HepG2 (cell line): ENCODE results near the gene ZNF48. TPM values are rescaled to one million over a fixed set of nuclear protein-coding genes. Genes with fewer than 3 reads are reported as not detected.
A peak's percentile ranks its signal among the peaks of the same experiment; 100 is the strongest.

ENCODE experiments used
- ATF1 ChIP-seq: IDR thresholded peaks from 2 replicates; pipeline ENCODE4 v1.6.1; 2016; ENCODE audit warnings: mild to moderate bottlenecking, control low read depth
- BRD4 ChIP-seq: sonication (generic); formaldehyde crosslinking; IDR thresholded peaks from 2 replicates; pipeline ENCODE4 v1.4.0; 2020; ENCODE audit warnings: missing genetic modification reagents
- GABPA ChIP-seq, 2 experiments: IDR thresholded peaks; 2 replicates each; pipeline ENCODE4 v1.6.1; 2011 to 2016; ENCODE audit warnings: low read depth in 2 of 2, low read length in 1 of 2, missing biosample characterization in 1 of 2, missing genetic modification characterization in 1 of 2
- GLI4 ChIP-seq: sonication (generic); formaldehyde crosslinking; IDR thresholded peaks from 2 replicates; pipeline ENCODE4 v1.5.1; 2020; ENCODE audit warnings: missing genetic modification reagents, mild to moderate bottlenecking, moderate library complexity, borderline replicate concordance
- PHF5A ChIP-seq: IDR thresholded peaks from one replicate; pipeline ENCODE4 v1.6.1; 2018; ENCODE audit warnings: low read depth, missing genetic modification reagents; ENCODE audit not compliant: unreplicated experiment
- RCOR2 ChIP-seq: IDR thresholded peaks from 2 replicates; pipeline ENCODE4 v1.6.1; 2016; ENCODE audit warnings: missing biosample characterization, missing genetic modification reagents
- SP1 ChIP-seq, 2 experiments: fragments of 450-650 bp in 1 of 2; sonication (generic) in 1 of 2; formaldehyde crosslinking in 1 of 2; IDR thresholded peaks; 2 replicates each; pipeline versions ENCODE4 v1.4.0 to v1.6.1; 2016 to 2020; ENCODE audit warnings: missing genetic modification reagents in 1 of 2
- STAG1 ChIP-seq: sonication (generic); formaldehyde crosslinking; IDR thresholded peaks from 2 replicates; pipeline ENCODE4 v1.4.0; 2020; ENCODE audit warnings: missing genetic modification reagents
- USF2 ChIP-seq, 2 experiments: sonication (generic) in 1 of 2; formaldehyde crosslinking in 1 of 2; IDR thresholded peaks; 2 replicates each; pipeline versions ENCODE4 v1.5.1 to v1.6.1; 2011 to 2020; ENCODE audit warnings: borderline replicate concordance in 1 of 2, low read depth in 1 of 2, low read length in 1 of 2, mild to moderate bottlenecking in 1 of 2, missing genetic modification reagents in 1 of 2, moderate library complexity in 1 of 2
- ZKSCAN8 ChIP-seq: IDR thresholded peaks from 2 replicates; pipeline ENCODE4 v1.6.1; 2016; ENCODE audit warnings: borderline replicate concordance, missing genetic modification reagents, missing compliant biosample characterization
- ZNF510 ChIP-seq: sonication (generic); formaldehyde crosslinking; IDR thresholded peaks from 2 replicates; pipeline ENCODE4 v1.4.0; 2020; ENCODE audit warnings: low read depth, mild to moderate bottlenecking, missing genetic modification reagents
- ZNF563 ChIP-seq: sonication (generic); formaldehyde crosslinking; IDR thresholded peaks from 2 replicates; pipeline ENCODE4 v1.8.0; 2022; ENCODE audit warnings: mild to moderate bottlenecking, moderate library complexity, missing genetic modification reagents
- ZNF569 ChIP-seq: sonication (generic); formaldehyde crosslinking; IDR thresholded peaks from 2 replicates; pipeline ENCODE4 v1.5.0; 2020; ENCODE audit warnings: mild to moderate bottlenecking, missing genetic modification reagents, moderate library complexity, borderline replicate concordance
- ZNF589 ChIP-seq: sonication (generic); formaldehyde crosslinking; conservative IDR thresholded peaks from 2 replicates; pipeline ENCODE4 v1.8.0; 2022; ENCODE audit warnings: mild to moderate bottlenecking, moderate library complexity, missing genetic modification reagents
- ZNF746 ChIP-seq: sonication (generic); formaldehyde crosslinking; IDR thresholded peaks from 2 replicates; pipeline ENCODE4 v1.8.0; 2022; ENCODE audit warnings: mild to moderate bottlenecking, missing genetic modification reagents
- polyA plus RNA-seq, 8 experiments: library from polyadenylated mRNA; depleted of rRNA in 3 of 8; stranded (reverse) in 7 of 8; unstranded in 1 of 8; fragments of >200 nt; fragmentation: Illumina TruSeq in 4 of 8; extraction: Trizol in 4 of 8; gene quantifications; 2 replicates each; pipeline versions ENCODE4 v1.2.1 to v1.2.3, GENCODE V29; 2011 to 2016; ENCODE audit warnings: low read depth in 4 of 8, missing spikeins in 1 of 8, mixed read lengths in 1 of 8; ENCODE audit not compliant: insufficient read depth in 1 of 8
- total RNA-seq, 5 experiments: library from RNA; depleted of rRNA; stranded (reverse); fragments of >200 nt; fragmentation: Illumina TruSeq; extraction: Trizol; gene quantifications; 2 replicates each; pipeline ENCODE4 v1.2.3, GENCODE V29; 2016; ENCODE audit warnings: low read depth in 1 of 5
- TF ChIP-seq, protein P1 (sequence below): sonication (generic); formaldehyde crosslinking; IDR thresholded peaks from 2 replicates; pipeline ENCODE4 v1.4.0; 2020; ENCODE audit warnings: mild to moderate bottlenecking, missing genetic modification reagents, borderline replicate concordance
- TF ChIP-seq, protein P2 (sequence below): sonication (generic); formaldehyde crosslinking; IDR thresholded peaks from 2 replicates; pipeline ENCODE4 v1.8.0; 2022; ENCODE audit warnings: mild to moderate bottlenecking, missing genetic modification reagents, borderline replicate concordance
- TF ChIP-seq, protein P3 (sequence below): sonication (generic); formaldehyde crosslinking; IDR thresholded peaks from 2 replicates; pipeline ENCODE4 v1.8.0; 2022; ENCODE audit warnings: missing genetic modification reagents, mild to moderate bottlenecking, borderline replicate concordance

The ZNF48 gene
- total and polyA plus RNA-seq, 2 of the 13 experiments (the other 11 are each of a cell fraction or from before 2014, with no cell fraction given) = 9.9 to 12.3 TPM

DNA sequence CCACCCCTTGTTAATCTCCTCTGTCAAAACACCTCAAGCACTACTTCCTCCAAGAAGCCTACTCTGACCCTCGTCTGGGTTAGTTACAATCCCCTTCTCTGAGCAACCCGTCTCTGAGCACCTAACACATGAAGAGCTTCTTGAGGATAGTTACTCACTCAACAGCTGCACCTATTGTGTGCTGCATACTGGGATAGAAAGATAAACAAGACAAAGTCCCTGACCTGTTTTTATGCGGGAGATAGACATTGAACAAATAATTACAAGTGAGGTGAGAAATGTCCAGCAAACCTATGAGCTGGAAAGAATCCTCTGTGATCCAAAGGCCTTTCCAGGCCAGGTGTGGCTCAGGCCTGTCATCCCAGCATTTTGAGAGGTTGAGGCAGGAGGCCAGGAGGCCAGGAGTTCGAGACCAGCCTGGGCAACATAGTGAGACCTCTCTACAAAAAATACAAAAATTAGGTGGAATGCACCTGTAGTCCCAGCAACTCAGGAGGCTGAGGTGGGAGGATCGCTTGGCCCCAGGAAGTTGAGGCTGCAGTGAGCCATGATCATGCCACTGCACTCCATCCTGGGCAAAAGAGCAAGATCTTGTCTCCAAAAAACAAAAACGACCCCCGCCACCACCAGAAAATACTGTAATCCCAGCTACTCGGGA, 6.7 kb downstream of the ZNF48 start (continued):
- TF ChIP-seq, protein P1, sequence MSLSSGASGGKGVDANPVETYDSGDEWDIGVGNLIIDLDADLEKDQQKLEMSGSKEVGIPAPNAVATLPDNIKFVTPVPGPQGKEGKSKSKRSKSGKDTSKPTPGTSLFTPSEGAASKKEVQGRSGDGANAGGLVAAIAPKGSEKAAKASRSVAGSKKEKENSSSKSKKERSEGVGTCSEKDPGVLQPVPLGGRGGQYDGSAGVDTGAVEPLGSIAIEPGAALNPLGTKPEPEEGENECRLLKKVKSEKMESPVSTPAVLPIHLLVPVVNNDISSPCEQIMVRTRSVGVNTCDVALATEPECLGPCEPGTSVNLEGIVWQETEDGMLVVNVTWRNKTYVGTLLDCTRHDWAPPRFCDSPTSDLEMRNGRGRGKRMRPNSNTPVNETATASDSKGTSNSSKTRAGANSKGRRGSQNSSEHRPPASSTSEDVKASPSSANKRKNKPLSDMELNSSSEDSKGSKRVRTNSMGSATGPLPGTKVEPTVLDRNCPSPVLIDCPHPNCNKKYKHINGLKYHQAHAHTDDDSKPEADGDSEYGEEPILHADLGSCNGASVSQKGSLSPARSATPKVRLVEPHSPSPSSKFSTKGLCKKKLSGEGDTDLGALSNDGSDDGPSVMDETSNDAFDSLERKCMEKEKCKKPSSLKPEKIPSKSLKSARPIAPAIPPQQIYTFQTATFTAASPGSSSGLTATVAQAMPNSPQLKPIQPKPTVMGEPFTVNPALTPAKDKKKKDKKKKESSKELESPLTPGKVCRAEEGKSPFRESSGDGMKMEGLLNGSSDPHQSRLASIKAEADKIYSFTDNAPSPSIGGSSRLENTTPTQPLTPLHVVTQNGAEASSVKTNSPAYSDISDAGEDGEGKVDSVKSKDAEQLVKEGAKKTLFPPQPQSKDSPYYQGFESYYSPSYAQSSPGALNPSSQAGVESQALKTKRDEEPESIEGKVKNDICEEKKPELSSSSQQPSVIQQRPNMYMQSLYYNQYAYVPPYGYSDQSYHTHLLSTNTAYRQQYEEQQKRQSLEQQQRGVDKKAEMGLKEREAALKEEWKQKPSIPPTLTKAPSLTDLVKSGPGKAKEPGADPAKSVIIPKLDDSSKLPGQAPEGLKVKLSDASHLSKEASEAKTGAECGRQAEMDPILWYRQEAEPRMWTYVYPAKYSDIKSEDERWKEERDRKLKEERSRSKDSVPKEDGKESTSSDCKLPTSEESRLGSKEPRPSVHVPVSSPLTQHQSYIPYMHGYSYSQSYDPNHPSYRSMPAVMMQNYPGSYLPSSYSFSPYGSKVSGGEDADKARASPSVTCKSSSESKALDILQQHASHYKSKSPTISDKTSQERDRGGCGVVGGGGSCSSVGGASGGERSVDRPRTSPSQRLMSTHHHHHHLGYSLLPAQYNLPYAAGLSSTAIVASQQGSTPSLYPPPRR (CRISPR knock-in tag) = peak; percentile 77
- TF ChIP-seq ATF1 = peak; percentile 47; the same call in 1 of the 2 replicates
- TF ChIP-seq GLI4 (CRISPR knock-in tag) = peak; percentile 21
- TF ChIP-seq GABPA (IDR thresholded peaks at IDR 0.05; ENCODE audit: low read depth, low read length) = no peak
- peak; percentile 54 for TF ChIP-seq GABPA (CRISPR knock-in tag; IDR thresholded peaks at IDR 0.05; ENCODE audit: low read depth)
- no peak for TF ChIP-seq ZNF510 (CRISPR knock-in tag)
- no peak for TF ChIP-seq USF2 (IDR thresholded peaks at IDR 0.05; ENCODE audit: low read depth, low read length)
- no peak; the same call in 1 of the 2 replicates for TF ChIP-seq USF2 (CRISPR knock-in tag; IDR thresholded peaks at IDR 0.05; ENCODE audit: borderline replicate concordance)
- no peak for TF ChIP-seq ZNF589 (CRISPR knock-in tag)
- peak; percentile 100 for TF ChIP-seq RCOR2
- peak; percentile 39; the same call in 1 of the 2 replicates for TF ChIP-seq ZNF746 (CRISPR knock-in tag)
- TF ChIP-seq, protein P2, sequence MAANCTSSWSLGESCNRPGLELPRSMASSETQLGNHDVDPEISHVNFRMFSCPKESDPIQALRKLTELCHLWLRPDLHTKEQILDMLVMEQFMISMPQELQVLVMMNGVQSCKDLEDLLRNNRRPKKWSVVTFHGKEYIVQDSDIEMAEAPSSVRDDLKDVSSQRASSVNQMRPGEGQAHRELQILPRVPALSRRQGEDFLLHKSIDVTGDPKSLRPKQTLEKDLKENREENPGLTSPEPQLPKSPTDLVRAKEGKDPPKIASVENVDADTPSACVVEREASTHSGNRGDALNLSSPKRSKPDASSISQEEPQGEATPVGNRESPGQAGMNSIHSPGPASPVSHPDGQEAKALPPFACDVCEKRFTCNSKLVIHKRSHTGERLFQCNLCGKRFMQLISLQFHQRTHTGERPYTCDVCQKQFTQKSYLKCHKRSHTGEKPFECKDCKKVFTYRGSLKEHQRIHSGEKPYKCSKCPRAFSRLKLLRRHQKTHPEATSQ (CRISPR knock-in tag) = no peak
- TF ChIP-seq ZNF569 (CRISPR knock-in tag) = no peak
- TF ChIP-seq PHF5A (CRISPR knock-in tag) = peak; percentile 51
- no peak for TF ChIP-seq SP1 (IDR thresholded peaks at IDR 0.05)
- TF ChIP-seq SP1 (CRISPR knock-in tag; IDR thresholded peaks at IDR 0.05) = no peak
- no peak for TF ChIP-seq ZNF563 (CRISPR knock-in tag)
- TF ChIP-seq, protein P3, sequence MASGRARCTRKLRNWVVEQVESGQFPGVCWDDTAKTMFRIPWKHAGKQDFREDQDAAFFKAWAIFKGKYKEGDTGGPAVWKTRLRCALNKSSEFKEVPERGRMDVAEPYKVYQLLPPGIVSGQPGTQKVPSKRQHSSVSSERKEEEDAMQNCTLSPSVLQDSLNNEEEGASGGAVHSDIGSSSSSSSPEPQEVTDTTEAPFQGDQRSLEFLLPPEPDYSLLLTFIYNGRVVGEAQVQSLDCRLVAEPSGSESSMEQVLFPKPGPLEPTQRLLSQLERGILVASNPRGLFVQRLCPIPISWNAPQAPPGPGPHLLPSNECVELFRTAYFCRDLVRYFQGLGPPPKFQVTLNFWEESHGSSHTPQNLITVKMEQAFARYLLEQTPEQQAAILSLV (CRISPR knock-in tag) = 0 out of 2 replicates have a peak, but pooled peaks have one; percentile 18
- TF ChIP-seq STAG1 = 0 out of 2 replicates have a peak, but pooled peaks have one; percentile 9
- no peak; the same call in 1 of the 2 replicates for TF ChIP-seq ZKSCAN8
- TF ChIP-seq BRD4 (CRISPR knock-in tag) = no peak
